Mesothelial cell of epicardium (in vitro differentiated cells): ENCODE data around the gene DUSP16. TPM values are rescaled to one million over a fixed set of nuclear protein-coding genes. Genes with fewer than 3 reads are reported as not detected.
"Not testable (repeated sequence)": the region's sequence is repeated elsewhere in the genome, so short reads cannot be mapped to it uniquely, and the experiment has no call there.

Experiments
- DNase-seq, 2 experiments: peaks; one replicate each; pipeline ENCODE4 v3.0.0; 2021; ENCODE audit warnings: low spot score in 2 of 2; ENCODE audit not compliant: unreplicated experiment in 2 of 2
- H3K27ac Mint-ChIP-seq: 2 replicates; pipeline ENCODE4 v1.8.0; 2021; ENCODE audit warnings: mixed read lengths
- H3K27me3 Mint-ChIP-seq: 2 replicates; pipeline ENCODE4 v1.8.0; 2021; ENCODE audit warnings: low read depth, mixed read lengths
- H3K36me3 Mint-ChIP-seq: 2 replicates; pipeline ENCODE4 v1.8.0; 2021; ENCODE audit warnings: mixed read lengths
- H3K4me1 Mint-ChIP-seq: 2 replicates; pipeline ENCODE4 v1.8.0; 2021; ENCODE audit warnings: mixed read lengths
- H3K4me3 Mint-ChIP-seq: 2 replicates; pipeline ENCODE4 v1.8.0; 2021; ENCODE audit warnings: mild to moderate bottlenecking, moderate library complexity, mixed read lengths
- H3K9me3 Mint-ChIP-seq: 2 replicates; pipeline ENCODE4 v1.8.0; 2021; ENCODE audit warnings: mixed read lengths
- CTCF ChIP-seq: fragments of 200-600 bp; sonication (generic); IDR thresholded peaks from one replicate; pipeline ENCODE4 v1.5.0; 2021; ENCODE audit warnings: antibody characterized with exemption; ENCODE audit not compliant: unreplicated experiment
- total RNA-seq: library from RNA; stranded (reverse); gene quantifications from 3 replicates; pipeline ENCODE4 v1.2.1, GENCODE V29; 2021

Gene DUSP16
- total RNA-seq, 1 donor from 2014 or later, result 31.5 TPM

GRCh38 chr12:12598864-12599263 is 36.2 kb upstream of the DUSP16 start:
- Mint-ChIP-seq H3K4me1 (peaks cover 16% of the 10 kb centered on the region), H3K9me3 (peaks cover 9% of the 10 kb centered on the region), H3K36me3 (peaks cover 3% of the 10 kb centered on the region), H3K4me3 (no peak overlapping the region), H3K27ac (no peak overlapping the region), H3K27me3 (no peaks in the 10 kb centered on the region)
- TF ChIP-seq CTCF, result no peak
- no peak for DNase-seq

GRCh38 chr12:12596598-12596997 is 33.9 kb upstream of the DUSP16 start:
- peaks cover 12% of the 10 kb centered on the region for H3K9me3 Mint-ChIP-seq

GRCh38 chr12:12595929-12596328 is 33.3 kb upstream of the DUSP16 start:
- not testable (repeated sequence) for H3K36me3 Mint-ChIP-seq, H3K27ac Mint-ChIP-seq, H3K27me3 Mint-ChIP-seq, H3K4me3 Mint-ChIP-seq, DNase-seq
- Mint-ChIP-seq H3K4me1 (peaks cover 14% of the 10 kb centered on the region), H3K9me3 (peaks cover 12% of the 10 kb centered on the region)

More at GRCh38 chr12:12596598-12596997, 33.9 kb upstream of the DUSP16 start:
- DNase-seq, H3K36me3 Mint-ChIP-seq, H3K4me3 Mint-ChIP-seq, H3K27ac Mint-ChIP-seq, H3K27me3 Mint-ChIP-seq: not testable (repeated sequence)
- peaks cover 16% of the 10 kb centered on the region for H3K4me1 Mint-ChIP-seq

GRCh38 chr12:12592930-12593329 is 30.3 kb upstream of the DUSP16 start:
- Mint-ChIP-seq H3K27me3 (no peaks in the 10 kb centered on the region), H3K36me3 (no peaks in the 10 kb centered on the region), H3K4me1 (peaks cover 8% of the 10 kb centered on the region), H3K4me3 (no peak overlapping the region), H3K27ac (no peak overlapping the region), H3K9me3 (peaks cover 13% of the 10 kb centered on the region)
- no peak for TF ChIP-seq CTCF
- DNase-seq, result no peak

GRCh38 chr12:12590961-12591360 is 28.3 kb upstream of the DUSP16 start:
- TF ChIP-seq CTCF, result no peak
- Mint-ChIP-seq H3K27ac (no peak overlapping the region), H3K27me3 (no peaks in the 10 kb centered on the region), H3K4me1 (peaks cover 25% of the 10 kb centered on the region), H3K4me3 (no peak overlapping the region), H3K9me3 (peaks cover 9% of the 10 kb centered on the region), H3K36me3 (no peaks in the 10 kb centered on the region)
- DNase-seq, result no peak

GRCh38 chr12:12588436-12588835 is 25.8 kb upstream of the DUSP16 start:
- H3K9me3 Mint-ChIP-seq, H3K27ac Mint-ChIP-seq: not testable (repeated sequence)

GRCh38 chr12:12587878-12588277 is 25.2 kb upstream of the DUSP16 start:
- Mint-ChIP-seq H3K4me1 (peaks cover 55% of the 10 kb centered on the region), H3K27me3 (no peaks in the 10 kb centered on the region), H3K9me3 (peaks cover 8% of the 10 kb centered on the region), H3K27ac (peak overlapping the region; percentile 85), H3K4me3 (no peak overlapping the region), H3K36me3 (no peaks in the 10 kb centered on the region)
- no peak for TF ChIP-seq CTCF
- DNase-seq, result no peak

More at GRCh38 chr12:12588436-12588835, 25.8 kb upstream of the DUSP16 start:
- not testable (repeated sequence) for H3K4me3 Mint-ChIP-seq, H3K36me3 Mint-ChIP-seq, DNase-seq, H3K27me3 Mint-ChIP-seq
- H3K4me1 Mint-ChIP-seq, result peaks cover 50% of the 10 kb centered on the region
